ENCODE measurements around the gene ZNF491. TPM values are rescaled to one million over a fixed set of nuclear protein-coding genes. Genes with fewer than 3 reads are reported as not detected.

ZNF491 gene
- total and polyA plus RNA-seq, 2 donors (not counting 1 experiment from before 2014, with no cell fraction given): 0.57 to 1.7 TPM

DNA sequence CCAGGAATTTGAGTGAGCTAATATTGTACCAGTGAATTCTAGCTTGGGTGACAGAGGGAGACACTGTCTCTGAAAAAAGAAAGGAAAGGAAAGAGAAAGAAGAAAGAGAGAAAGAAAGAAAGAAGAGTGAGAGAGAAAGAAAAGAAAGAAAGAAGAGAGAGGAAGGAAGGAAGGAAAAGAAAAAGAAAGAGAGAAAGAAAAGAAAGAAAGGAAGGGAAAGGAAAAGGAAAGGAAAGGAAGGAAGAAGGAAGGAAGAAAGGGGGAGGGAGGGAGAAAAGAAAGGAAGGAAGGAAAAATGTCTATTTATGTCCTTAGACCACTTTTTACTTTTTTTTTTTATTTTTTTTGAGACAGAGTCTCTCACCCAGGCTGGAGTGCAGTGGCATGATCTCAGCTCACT is 5.4 kb upstream of the ZNF491 start:
- peaks cover 0 to 18% (median 15%) of the 10 kb centered on the region in 3 donors for H3K9me3 ChIP-seq (ENCODE audit: control extremely low read depth in 1 of 3, control insufficient read depth in 2 of 3, insufficient read depth in 1 of 3, low read length in 2 of 3)
- H2AFZ ChIP-seq (ENCODE audit: insufficient read depth, low read depth, low read length, poor library complexity, severe bottlenecking): no peak overlapping the region
- ChIA-PET CTCF (no interaction called here), POLR2A (no interaction called here)
- no peak overlapping the region for H3K27ac ChIP-seq (ENCODE audit: low read length in 2 of 2)
- Mint-ChIP-seq H3K4me1 (peaks cover 15% of the 10 kb centered on the region), H3K27ac (no peak overlapping the region), H3K9me3 (ENCODE audit: insufficient read depth) (peaks cover 11% of the 10 kb centered on the region), H3K4me3 (no peak overlapping the region), H3K27me3 (no peaks in the 10 kb centered on the region)
- intact Hi-C loops (cut with micrococcal nuclease): no loop called here
- TF ChIP-seq, protein P1, sequence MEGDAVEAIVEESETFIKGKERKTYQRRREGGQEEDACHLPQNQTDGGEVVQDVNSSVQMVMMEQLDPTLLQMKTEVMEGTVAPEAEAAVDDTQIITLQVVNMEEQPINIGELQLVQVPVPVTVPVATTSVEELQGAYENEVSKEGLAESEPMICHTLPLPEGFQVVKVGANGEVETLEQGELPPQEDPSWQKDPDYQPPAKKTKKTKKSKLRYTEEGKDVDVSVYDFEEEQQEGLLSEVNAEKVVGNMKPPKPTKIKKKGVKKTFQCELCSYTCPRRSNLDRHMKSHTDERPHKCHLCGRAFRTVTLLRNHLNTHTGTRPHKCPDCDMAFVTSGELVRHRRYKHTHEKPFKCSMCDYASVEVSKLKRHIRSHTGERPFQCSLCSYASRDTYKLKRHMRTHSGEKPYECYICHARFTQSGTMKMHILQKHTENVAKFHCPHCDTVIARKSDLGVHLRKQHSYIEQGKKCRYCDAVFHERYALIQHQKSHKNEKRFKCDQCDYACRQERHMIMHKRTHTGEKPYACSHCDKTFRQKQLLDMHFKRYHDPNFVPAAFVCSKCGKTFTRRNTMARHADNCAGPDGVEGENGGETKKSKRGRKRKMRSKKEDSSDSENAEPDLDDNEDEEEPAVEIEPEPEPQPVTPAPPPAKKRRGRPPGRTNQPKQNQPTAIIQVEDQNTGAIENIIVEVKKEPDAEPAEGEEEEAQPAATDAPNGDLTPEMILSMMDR (IDR thresholded peaks at IDR 0.05): peak; percentile 24
- TF ChIP-seq EZH2 (IDR thresholded peaks at IDR 0.05; ENCODE audit: borderline replicate concordance, insufficient read depth, low read depth, low read length, poor library complexity, severe bottlenecking): no peak
- no peaks in the 10 kb centered on the region for H3K36me3 ChIP-seq (replicated peaks in 1 of 2; ENCODE audit: control extremely low read depth in 1 of 2, control insufficient read depth in 1 of 2, extremely low read depth in 1 of 2, insufficient read depth in 2 of 2, low read length in 1 of 2)
- H3K79me2 ChIP-seq (ENCODE audit: control insufficient read depth, insufficient read depth, low read length): no peaks in the 10 kb centered on the region
- peaks cover 8 to 10% of the 10 kb centered on the region in 2 donors for H3K4me1 ChIP-seq (ENCODE audit: control insufficient read depth in 2 of 2, insufficient read depth in 2 of 2, low read length in 2 of 2)
- ATAC-seq (ENCODE audit: low read depth) (no peak), DNase-seq (no peak)
- H3K4me2 ChIP-seq (replicated peaks; ENCODE audit: low read depth, low read length, poor library complexity, severe bottlenecking): no peak overlapping the region
- H3K9ac ChIP-seq (ENCODE audit: low read length): no peak overlapping the region
- H4K20me1 ChIP-seq (ENCODE audit: control insufficient read depth, insufficient read depth, low read length, poor library complexity, severe bottlenecking): no peaks in the 10 kb centered on the region
- H3K4me3 ChIP-seq (ENCODE audit: control extremely low read depth in 1 of 5, extremely low read depth in 1 of 5, insufficient read depth in 1 of 5, low read depth in 2 of 5, low read length in 4 of 5): no peak overlapping the region
- no peaks in the 10 kb centered on the region for H3K27me3 ChIP-seq (replicated peaks in 1 of 4; ENCODE audit: control extremely low read depth in 1 of 4, control insufficient read depth in 3 of 4, insufficient read depth in 4 of 4, low read length in 3 of 4)

DNA sequence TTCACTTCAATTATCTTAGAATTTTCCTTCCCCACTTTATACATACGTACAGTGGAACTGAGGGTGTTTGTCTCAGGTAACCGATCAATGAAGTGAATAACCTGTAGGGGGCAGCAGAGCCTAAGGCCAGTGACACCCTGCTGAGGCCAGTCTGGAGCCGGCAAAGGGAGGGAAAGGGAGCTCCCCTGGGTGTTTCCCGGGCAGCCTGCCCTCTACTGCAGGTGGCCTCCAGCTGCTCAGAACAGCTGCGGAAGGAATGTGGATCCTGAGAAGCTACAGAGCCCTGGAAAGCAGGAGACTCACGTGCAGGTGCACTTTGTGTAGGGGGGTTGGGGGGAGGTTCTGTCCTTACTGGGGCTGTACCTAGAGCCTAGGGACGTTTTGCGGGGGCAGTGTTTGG is 832 bp upstream of the ZNF491 start:
- Histone ChIP-seq H3K79me2 (ENCODE audit: control insufficient read depth, insufficient read depth, low read length) (no peaks in the 10 kb centered on the region), H3K27me3 (replicated peaks in 1 of 4; ENCODE audit: control extremely low read depth in 1 of 4, control insufficient read depth in 3 of 4, insufficient read depth in 4 of 4, low read length in 3 of 4) (no peaks in the 10 kb centered on the region), H4K20me1 (ENCODE audit: control insufficient read depth, insufficient read depth, low read length, poor library complexity, severe bottlenecking) (no peaks in the 10 kb centered on the region), H3K27ac (ENCODE audit: low read length in 2 of 2) (peak overlapping the region in 1 of 2 donors; percentile 4), H3K4me1 (ENCODE audit: control insufficient read depth in 2 of 2, insufficient read depth in 2 of 2, low read length in 2 of 2) (peaks cover 14 to 17% of the 10 kb centered on the region in 2 donors), H3K36me3 (replicated peaks in 1 of 2; ENCODE audit: control extremely low read depth in 1 of 2, control insufficient read depth in 1 of 2, extremely low read depth in 1 of 2, insufficient read depth in 2 of 2, low read length in 1 of 2) (no peaks in the 10 kb centered on the region), H3K4me2 (replicated peaks; ENCODE audit: low read depth, low read length, poor library complexity, severe bottlenecking) (peak overlapping the region; percentile 72), H3K4me3 (ENCODE audit: control extremely low read depth in 1 of 5, extremely low read depth in 1 of 5, insufficient read depth in 1 of 5, low read depth in 2 of 5, low read length in 4 of 5) (no peak overlapping the region), H2AFZ (ENCODE audit: insufficient read depth, low read depth, low read length, poor library complexity, severe bottlenecking) (peak overlapping the region; percentile 82), H3K9me3 (ENCODE audit: control extremely low read depth in 1 of 3, control insufficient read depth in 2 of 3, insufficient read depth in 1 of 3, low read length in 2 of 3) (peaks cover 0 to 2% (median 1%) of the 10 kb centered on the region in 3 donors), H3K9ac (ENCODE audit: low read length) (peak overlapping the region; percentile 67)
- peak; percentile 86 for DNase-seq
- TF ChIP-seq, protein P1 (IDR thresholded peaks at IDR 0.05): peak; percentile 88
- no peak for TF ChIP-seq EZH2 (IDR thresholded peaks at IDR 0.05; ENCODE audit: borderline replicate concordance, insufficient read depth, low read depth, low read length, poor library complexity, severe bottlenecking)
- no peaks in the 10 kb centered on the region for H3K27me3 Mint-ChIP-seq
- ChIA-PET POLR2A (interaction anchor here (0.6 to 1.6 kb wide), 3 partner anchors 12 to 641 kb away, joined by 3 to 6 read pairs (median 6); partner anchors contain the start of gene ZNF440), CTCF (interaction anchor here (0.6 to 3.1 kb wide), 36 partner anchors 11 to 843 kb away, joined by 3 to 54 read pairs (median 4); partner anchors contain the start of genes ZNF136, ZNF20, ZNF439 and ZNF440)
- H3K4me3 Mint-ChIP-seq: peak overlapping the region; percentile 93
- H3K4me1 Mint-ChIP-seq: peaks cover 21% of the 10 kb centered on the region
- intact Hi-C loops (cut with micrococcal nuclease): loop anchor here (1.0 to 5.0 kb wide), 5 partner anchors 30 to 343 kb away; partner anchors contain the start of genes ZNF20 and ZNF823
- H3K9me3 Mint-ChIP-seq (ENCODE audit: insufficient read depth): peaks cover 3% of the 10 kb centered on the region
- peak overlapping the region; percentile 50 for H3K27ac Mint-ChIP-seq
- peak; percentile 46 for ATAC-seq (ENCODE audit: low read depth)
- WGBS (ENCODE audit: insufficient coverage): 12% methylated on average over 7 of the region's 8 CpGs

All from B cell (primary cell).